Transverse colon (tissue), 4 donors: ENCODE measurements around the gene KRT12.

Experiments
- CTCF ChIP-seq, 5 experiments: fragments of 200-600 bp in 3 of 5; fragments of 450-650 bp in 2 of 5; sonication (generic) in 3 of 5; IDR thresholded peaks; 1 replicate in 2 of 5; 2 replicates in 3 of 5; pipeline ENCODE4 v1.5.1; 2016 to 2017; ENCODE audit warnings: antibody characterized with exemption in 5 of 5, inconsistent platforms in 3 of 5, mild to moderate bottlenecking in 2 of 5, moderate library complexity in 1 of 5
- EP300 ChIP-seq: sonication (generic); formaldehyde crosslinking; IDR thresholded peaks from one replicate; pipeline ENCODE4 v1.6.1; 2017; ENCODE audit warnings: antibody characterized with exemption, low read depth
- POLR2A ChIP-seq: fragments of 450-650 bp; IDR thresholded peaks from one replicate; pipeline ENCODE4 v1.6.1; 2016; ENCODE audit warnings: antibody characterized with exemption, mild to moderate bottlenecking, moderate library complexity
- POLR2AphosphoS5 ChIP-seq, 3 donors: sonication (generic); formaldehyde crosslinking; IDR thresholded peaks; one replicate each; pipeline ENCODE4 v1.6.1; 2016; ENCODE audit warnings: antibody characterized with exemption in 3 of 3

- TF ChIP-seq EP300 = peak; percentile 41
- TF ChIP-seq CTCF (IDR thresholded peaks at IDR 0.05) = peak in 1 of 5 experiments; percentile 19
- TF ChIP-seq POLR2AphosphoS5 (IDR thresholded peaks at IDR 0.05) = peak in 2 of 3 donors; percentile 55 to 66
- peak; percentile 38 for TF ChIP-seq POLR2A
These were observed 36.3 kb upstream of the KRT12 start for GRCh38 chr17:40903129-40903847.
